Immature natural killer cell (primary cell): ENCODE measurements around the gene XCL1. TPM values are rescaled to one million over a fixed set of nuclear protein-coding genes. Genes with fewer than 3 reads are reported as not detected.

Source experiments
- DNase-seq, 3 donors: peaks; one replicate each; pipeline ENCODE4 v3.0.0; 2022; ENCODE audit warnings: mixed read lengths in 1 of 3
- H3K27ac Mint-ChIP-seq, 6 donors: one replicate each; pipeline ENCODE4 v1.8.0; 2020; ENCODE audit warnings: mixed read lengths in 6 of 6, mild to moderate bottlenecking in 5 of 6, inconsistent platforms in 4 of 6, moderate library complexity in 3 of 6
- H3K27me3 Mint-ChIP-seq, 3 donors: one replicate each; pipeline ENCODE4 v1.8.0; 2020 to 2021; ENCODE audit warnings: low read depth in 3 of 3, mild to moderate bottlenecking in 3 of 3, mixed read lengths in 3 of 3, moderate library complexity in 3 of 3, inconsistent platforms in 1 of 3
- H3K36me3 Mint-ChIP-seq, 3 donors: one replicate each; pipeline ENCODE4 v1.8.0; 2020; ENCODE audit warnings: mixed read lengths in 3 of 3, inconsistent platforms in 2 of 3, mild to moderate bottlenecking in 2 of 3
- H3K4me1 Mint-ChIP-seq, 2 donors: one replicate each; pipeline ENCODE4 v1.8.0; 2020; ENCODE audit warnings: inconsistent platforms in 2 of 2, mild to moderate bottlenecking in 2 of 2, mixed read lengths in 2 of 2, moderate library complexity in 1 of 2
- H3K4me3 Mint-ChIP-seq, 5 donors: one replicate each; pipeline ENCODE4 v1.8.0; 2020; ENCODE audit warnings: mild to moderate bottlenecking in 5 of 5, mixed read lengths in 5 of 5, inconsistent platforms in 3 of 5, moderate library complexity in 3 of 5
- H3K9me3 Mint-ChIP-seq, 6 donors: one replicate each; pipeline ENCODE4 v1.8.0; 2020; ENCODE audit warnings: mild to moderate bottlenecking in 6 of 6, mixed read lengths in 6 of 6, inconsistent platforms in 4 of 6, moderate library complexity in 3 of 6
- polyA plus RNA-seq, 3 donors: library from polyadenylated mRNA; unstranded; fragments of 300-500 nt; fragmentation: Illumina TruSeq; gene quantifications; one replicate each; pipeline ENCODE4 v1.2.3, GENCODE V29; 2021

The XCL1 gene
- polyA plus RNA-seq, 3 donors from 2014 or later, result 40.1 to 123 (median 59.8) TPM

DNA sequence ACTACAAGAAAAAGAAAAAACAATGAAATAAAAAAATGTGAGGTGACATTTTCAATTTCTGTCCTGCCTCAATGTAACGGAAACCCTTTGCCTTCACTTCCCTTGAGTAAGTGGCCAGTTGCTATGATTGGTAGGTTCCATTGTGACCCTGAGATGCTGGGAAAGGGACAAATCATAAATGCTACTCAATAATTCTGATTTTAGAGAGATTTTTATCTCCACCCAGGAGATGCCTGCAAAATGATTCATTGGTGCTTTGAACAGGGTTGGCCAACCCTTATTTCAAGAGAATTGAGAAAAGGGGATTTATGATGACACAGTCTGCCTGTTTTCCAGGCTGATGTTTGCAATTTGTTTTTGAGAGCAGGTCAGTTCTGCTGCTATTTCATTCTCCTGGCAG, 22.5 kb downstream of the XCL1 start:
- H3K4me3 Mint-ChIP-seq, result no peak overlapping the region
- H3K9me3 Mint-ChIP-seq, result no peaks in the 10 kb centered on the region
- no peak overlapping the region for H3K27ac Mint-ChIP-seq
- no peaks in the 10 kb centered on the region for H3K4me1 Mint-ChIP-seq
- H3K27me3 Mint-ChIP-seq, result peaks cover 0 to 5% (median 0%) of the 10 kb centered on the region in 3 donors
- no peaks in the 10 kb centered on the region for H3K36me3 Mint-ChIP-seq
- no peak for DNase-seq

DNA sequence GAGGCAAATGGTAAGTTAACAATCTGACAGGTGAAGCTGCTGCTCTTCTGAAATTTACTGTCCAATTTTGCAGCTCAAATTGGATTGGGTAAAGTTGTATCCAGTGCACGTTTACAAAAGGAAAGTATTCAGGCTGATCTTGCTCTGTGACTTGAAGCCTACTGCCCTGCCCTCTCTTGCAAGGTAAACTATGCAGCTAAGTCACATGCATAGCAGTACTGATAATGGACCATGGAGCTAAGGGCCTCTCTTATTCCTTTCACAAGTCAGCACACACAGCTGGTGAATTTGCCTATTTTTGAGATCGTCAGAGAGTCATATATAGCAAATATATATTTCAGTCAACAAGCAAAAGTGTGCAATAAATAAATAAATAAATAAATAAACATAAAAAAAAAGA, 23.2 kb downstream of the XCL1 start:
- Mint-ChIP-seq H3K4me1 (no peaks in the 10 kb centered on the region), H3K36me3 (no peaks in the 10 kb centered on the region), H3K4me3 (no peak overlapping the region), H3K27me3 (peaks cover 0 to 5% (median 0%) of the 10 kb centered on the region in 3 donors), H3K27ac (no peak overlapping the region), H3K9me3 (no peaks in the 10 kb centered on the region)
- DNase-seq, result no peak

DNA sequence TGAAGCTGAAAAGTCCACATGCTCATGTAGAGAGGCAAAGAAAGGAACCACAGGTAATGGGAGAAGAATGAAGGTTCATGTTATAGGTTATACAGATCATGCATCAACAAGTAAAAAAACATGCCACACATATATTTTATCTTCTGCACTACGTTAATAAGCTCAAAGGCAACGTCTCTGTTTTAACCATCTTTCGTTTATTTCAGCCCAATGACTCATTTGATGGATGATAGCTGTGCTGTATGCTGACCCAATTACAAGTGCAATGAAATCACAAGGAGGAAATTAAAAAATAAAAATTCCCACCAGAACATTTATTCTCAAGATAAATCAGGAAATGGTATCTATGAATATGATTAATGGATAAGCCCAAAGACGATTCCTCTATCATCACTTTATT, 24.6 kb downstream of the XCL1 start:
- Mint-ChIP-seq H3K36me3 (no peaks in the 10 kb centered on the region), H3K9me3 (no peaks in the 10 kb centered on the region), H3K4me3 (no peak overlapping the region), H3K27ac (no peak overlapping the region), H3K27me3 (peaks cover 0 to 5% (median 0%) of the 10 kb centered on the region in 3 donors), H3K4me1 (no peaks in the 10 kb centered on the region)
- no peak for DNase-seq

DNA sequence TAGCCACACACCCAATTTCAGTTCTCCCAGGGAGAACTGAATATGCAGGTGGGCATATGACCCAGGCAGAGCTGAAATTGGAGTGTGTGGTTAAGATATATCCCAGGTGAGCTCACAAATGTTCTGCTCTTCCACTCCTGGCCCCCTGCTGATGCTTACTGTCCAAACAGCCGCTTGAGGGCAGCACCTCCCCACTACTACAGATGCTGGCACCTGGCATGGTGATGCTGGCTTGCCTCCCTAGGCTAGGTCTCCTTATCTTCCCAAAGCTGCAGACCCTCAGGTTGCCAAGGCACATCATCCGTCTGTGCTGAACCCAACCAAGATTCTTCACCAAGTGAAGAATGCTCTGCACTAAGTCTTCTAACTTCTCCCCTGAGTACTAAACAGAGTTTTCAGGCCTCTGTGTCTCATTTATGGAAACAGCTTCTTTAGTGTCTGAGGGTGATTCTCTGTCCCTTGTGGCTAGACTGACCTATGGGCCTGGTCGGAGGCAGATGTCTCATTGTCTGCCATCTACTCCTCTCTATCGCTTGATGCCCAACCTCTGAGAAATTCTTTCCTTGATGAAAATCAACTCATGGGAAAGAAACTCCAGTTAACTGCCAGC, 27.2 kb downstream of the XCL1 start:
- peak; percentile 50 to 69 (median 64) for DNase-seq
- Mint-ChIP-seq H3K36me3 (no peaks in the 10 kb centered on the region), H3K27me3 (peaks cover 0 to 1% (median 0%) of the 10 kb centered on the region in 3 donors), H3K27ac (no peak overlapping the region), H3K9me3 (no peaks in the 10 kb centered on the region), H3K4me3 (no peak overlapping the region), H3K4me1 (no peaks in the 10 kb centered on the region)

DNA sequence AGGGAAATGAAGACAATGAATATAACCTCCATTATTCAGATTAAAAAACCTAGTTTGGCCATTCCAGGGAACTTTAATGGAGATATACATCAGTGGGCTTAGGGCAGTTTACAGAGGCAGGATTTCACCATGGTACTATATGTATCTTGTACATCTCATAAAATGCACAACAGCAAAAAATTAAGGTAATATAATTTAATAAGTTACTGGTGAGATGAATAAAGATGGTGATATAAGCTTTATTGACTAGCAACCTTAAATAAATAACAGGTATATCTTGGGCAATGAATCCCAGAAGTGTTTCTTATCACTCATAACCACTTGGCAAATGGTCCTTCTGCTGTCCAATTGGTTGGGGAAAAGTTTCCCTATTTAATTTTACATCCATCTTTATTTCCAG, 29.0 kb downstream of the XCL1 start:
- DNase-seq, result no peak
- Mint-ChIP-seq H3K4me3 (no peak overlapping the region), H3K27me3 (peaks cover 0 to 2% (median 1%) of the 10 kb centered on the region in 3 donors), H3K9me3 (no peaks in the 10 kb centered on the region), H3K27ac (no peak overlapping the region), H3K36me3 (no peaks in the 10 kb centered on the region), H3K4me1 (no peaks in the 10 kb centered on the region)

DNA sequence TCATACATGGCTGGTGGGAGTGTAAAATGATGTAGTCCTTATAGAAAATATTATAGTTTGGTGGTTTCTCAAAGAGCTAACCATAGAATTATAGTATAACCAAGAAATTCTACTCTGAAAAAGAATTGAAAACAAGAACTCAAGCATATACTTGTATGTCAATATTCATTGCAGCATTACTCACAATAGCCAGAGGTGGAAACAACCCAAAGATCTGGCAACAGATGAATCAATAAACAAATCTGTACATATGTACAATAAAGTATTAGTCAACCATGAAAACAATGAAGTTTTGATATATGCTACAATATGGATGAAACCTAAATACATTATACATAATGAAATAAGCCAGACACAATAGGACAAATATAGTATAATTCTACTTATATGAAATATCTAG, 29.7 kb downstream of the XCL1 start:
- no peaks in the 10 kb centered on the region for H3K9me3 Mint-ChIP-seq
- no peak for DNase-seq

DNA sequence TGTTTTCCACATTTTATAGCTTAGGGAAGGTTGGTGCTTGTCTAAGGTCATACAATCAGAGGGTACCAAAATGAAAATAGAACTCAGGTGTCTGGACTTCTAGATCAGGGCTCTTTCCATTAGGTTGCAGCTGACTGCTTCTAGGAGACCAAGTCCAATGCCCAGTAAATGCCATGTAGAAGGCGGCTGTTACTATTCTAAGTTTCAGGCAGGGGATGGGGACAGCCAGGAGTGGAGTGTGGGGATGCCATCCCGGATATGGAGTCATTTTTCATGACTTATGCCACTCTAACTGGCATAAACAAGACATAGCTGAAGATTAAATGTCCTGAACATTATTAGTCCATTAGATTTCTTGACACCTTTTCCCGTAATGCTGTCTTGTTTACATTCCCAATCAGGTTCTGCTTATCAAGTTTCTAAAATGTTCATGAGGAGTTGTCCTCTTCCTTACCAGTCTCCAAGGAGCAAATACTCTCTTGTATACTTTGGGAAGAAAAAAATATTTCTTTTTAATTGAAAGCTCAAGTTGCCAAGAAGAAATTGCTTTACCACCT, 31.5 kb downstream of the XCL1 start:
- no peak overlapping the region for H3K27ac Mint-ChIP-seq
- H3K9me3 Mint-ChIP-seq, result no peaks in the 10 kb centered on the region
- no peaks in the 10 kb centered on the region for H3K36me3 Mint-ChIP-seq
- no peak overlapping the region for H3K4me3 Mint-ChIP-seq
- no peaks in the 10 kb centered on the region for H3K4me1 Mint-ChIP-seq
- DNase-seq, result no peak
- peaks cover 0 to 2% (median 1%) of the 10 kb centered on the region in 3 donors for H3K27me3 Mint-ChIP-seq

More for the DNA sequence above, 29.7 kb downstream of the XCL1 start:
- Mint-ChIP-seq H3K4me3 (no peak overlapping the region), H3K4me1 (no peaks in the 10 kb centered on the region), H3K36me3 (no peaks in the 10 kb centered on the region), H3K27me3 (peaks cover 0 to 2% (median 1%) of the 10 kb centered on the region in 3 donors), H3K27ac (no peak overlapping the region)

DNA sequence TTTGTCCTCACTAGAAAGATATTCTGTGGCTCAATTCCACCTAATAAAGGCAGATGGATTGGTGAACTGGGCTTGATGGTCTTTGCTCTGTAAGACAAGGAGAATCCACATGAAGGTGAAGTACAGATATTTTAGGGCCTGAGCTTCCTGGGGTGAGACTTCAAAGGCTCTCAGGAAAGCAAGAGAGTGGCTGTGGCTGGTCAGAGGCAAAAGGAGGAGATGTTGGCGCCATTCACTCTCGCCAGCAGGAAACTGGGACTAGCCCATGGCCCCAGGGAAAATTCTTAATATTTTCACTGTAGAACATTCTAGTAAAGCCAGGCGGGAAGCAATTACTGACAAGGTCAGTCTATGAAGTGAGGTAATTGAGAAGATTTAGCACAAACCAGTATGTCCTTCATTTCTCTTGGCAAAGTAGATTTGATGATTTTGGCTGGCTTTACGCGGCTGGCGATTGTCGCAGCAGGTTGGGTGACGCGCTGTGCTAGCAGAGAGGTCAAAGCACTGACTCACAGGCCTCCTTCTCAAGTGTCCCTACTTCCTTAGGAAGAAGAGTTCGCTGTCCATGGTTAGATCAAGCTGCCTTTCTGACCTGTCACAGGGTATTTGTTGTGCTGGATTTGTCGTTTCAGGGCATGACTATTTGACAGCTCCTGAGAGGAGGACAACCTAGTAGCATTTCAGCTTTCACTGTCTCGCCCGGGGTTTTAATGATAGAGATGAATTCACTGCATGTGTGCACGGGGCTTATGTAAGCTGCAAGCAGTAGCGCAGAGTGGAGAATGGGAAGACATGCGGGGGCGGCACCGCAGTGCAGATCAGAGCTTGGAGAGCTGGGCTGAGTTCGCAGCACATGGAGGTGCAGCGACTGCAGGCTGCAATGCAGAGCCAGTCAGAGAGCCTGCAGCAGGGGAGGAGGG, 32.7 kb downstream of the XCL1 start:
- no peaks in the 10 kb centered on the region for H3K36me3 Mint-ChIP-seq
- H3K27ac Mint-ChIP-seq, result no peak overlapping the region
- no peaks in the 10 kb centered on the region for H3K4me1 Mint-ChIP-seq
- peaks cover 2 to 7% (median 7%) of the 10 kb centered on the region in 3 donors for H3K27me3 Mint-ChIP-seq
- no peak for DNase-seq
- H3K4me3 Mint-ChIP-seq, result no peak overlapping the region
- no peaks in the 10 kb centered on the region for H3K9me3 Mint-ChIP-seq

DNA sequence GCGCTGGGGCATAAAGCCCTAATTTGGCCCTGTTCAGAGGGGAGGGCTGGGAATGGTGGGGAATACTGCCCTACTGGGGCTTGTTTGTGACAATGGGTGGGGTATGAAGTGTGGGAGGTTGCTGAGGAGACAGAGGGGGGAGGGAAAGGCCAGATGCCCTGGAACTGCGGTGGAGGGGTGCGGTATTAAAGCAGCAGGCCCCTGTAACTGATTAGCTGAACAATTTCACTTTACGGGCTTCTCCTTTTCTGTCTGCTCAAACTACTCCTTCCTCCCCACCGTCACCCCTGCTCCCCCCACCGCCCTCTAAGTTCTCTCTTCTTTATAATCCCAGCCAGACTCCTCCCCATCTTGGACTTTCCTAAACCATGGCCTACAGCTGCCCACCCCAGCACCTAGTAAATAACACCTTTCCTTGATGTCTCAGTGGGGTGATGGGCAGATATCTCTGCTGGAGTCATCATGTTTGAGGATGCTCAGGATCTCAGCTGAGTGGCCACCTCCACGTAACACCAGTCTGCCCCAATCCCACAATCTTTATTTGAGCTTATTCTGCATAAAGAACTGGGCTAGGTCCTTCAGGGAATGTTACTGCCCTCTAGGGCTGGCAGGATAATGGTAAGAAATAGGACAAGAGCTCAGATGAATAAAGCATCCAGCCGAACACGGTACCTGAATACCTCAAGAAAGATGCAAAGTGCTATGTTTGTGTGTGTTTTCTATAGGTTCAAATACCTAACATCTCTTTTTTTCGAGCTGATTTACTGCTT, 33.5 kb downstream of the XCL1 start:
- Mint-ChIP-seq H3K27ac (no peak overlapping the region), H3K36me3 (no peaks in the 10 kb centered on the region), H3K9me3 (no peaks in the 10 kb centered on the region), H3K4me1 (no peaks in the 10 kb centered on the region), H3K27me3 (peaks cover 3 to 7% (median 7%) of the 10 kb centered on the region in 3 donors), H3K4me3 (no peak overlapping the region)
- DNase-seq, result no peak

DNA sequence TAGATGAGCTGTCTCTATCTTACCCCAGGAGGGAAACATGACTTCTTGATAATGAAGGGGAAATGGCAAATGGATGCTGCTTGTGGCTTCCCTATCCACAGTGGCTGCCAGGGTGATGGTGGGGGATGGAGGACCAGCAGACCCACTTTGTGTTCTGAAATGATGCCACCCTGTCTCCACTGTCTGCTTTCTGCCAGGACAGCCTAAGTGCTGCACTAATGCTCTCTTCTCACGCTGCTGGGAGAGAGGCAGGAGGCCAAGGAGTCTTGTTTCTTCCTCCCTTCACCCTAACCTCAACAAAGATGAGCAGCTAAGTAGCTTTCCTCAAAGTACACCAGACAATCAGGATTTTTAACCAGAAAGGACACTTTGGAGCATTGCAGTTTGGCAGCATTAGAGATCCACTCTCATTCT, 36.6 kb downstream of the XCL1 start:
- no peak overlapping the region for H3K4me3 Mint-ChIP-seq
- H3K36me3 Mint-ChIP-seq, result no peaks in the 10 kb centered on the region
- H3K9me3 Mint-ChIP-seq, result no peaks in the 10 kb centered on the region

DNA sequence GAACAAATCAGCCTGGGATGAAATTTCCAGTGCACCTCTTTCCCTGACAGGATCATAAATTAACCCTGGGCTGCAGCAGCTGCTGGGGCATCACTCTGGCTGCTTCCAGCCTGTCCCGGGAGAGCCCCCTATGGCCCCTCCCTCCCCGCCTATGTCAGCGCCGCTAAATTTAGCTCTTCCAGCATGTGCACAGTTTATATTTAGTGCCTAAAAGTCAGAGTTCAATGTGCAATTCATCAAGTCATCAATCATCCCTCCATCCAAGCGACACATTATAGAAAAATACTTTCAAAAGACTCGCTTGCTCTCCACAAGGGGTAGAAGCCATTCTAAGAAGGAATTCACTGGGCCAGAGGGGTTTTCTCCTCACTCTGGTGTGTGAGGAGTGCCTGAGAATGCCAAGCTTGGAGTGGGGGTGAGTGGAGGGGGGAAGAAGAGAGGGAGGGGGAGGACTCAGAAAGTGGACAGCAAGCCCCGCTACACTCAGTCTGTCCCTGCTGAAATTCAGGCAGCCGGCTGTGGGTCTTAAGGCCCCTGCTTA, 37.4 kb downstream of the XCL1 start:
- Mint-ChIP-seq H3K4me3 (no peak overlapping the region), H3K4me1 (no peaks in the 10 kb centered on the region), H3K36me3 (no peaks in the 10 kb centered on the region), H3K27ac (no peak overlapping the region), H3K9me3 (no peaks in the 10 kb centered on the region), H3K27me3 (peaks cover 6 to 7% (median 7%) of the 10 kb centered on the region in 3 donors)
- DNase-seq, result no peak

More for the DNA sequence above, 36.6 kb downstream of the XCL1 start:
- DNase-seq, result no peak
- H3K27me3 Mint-ChIP-seq, result peaks cover 6 to 7% (median 7%) of the 10 kb centered on the region in 3 donors
- no peaks in the 10 kb centered on the region for H3K4me1 Mint-ChIP-seq
- peak overlapping the region in 1 of 6 donors; percentile 1 for H3K27ac Mint-ChIP-seq

DNA sequence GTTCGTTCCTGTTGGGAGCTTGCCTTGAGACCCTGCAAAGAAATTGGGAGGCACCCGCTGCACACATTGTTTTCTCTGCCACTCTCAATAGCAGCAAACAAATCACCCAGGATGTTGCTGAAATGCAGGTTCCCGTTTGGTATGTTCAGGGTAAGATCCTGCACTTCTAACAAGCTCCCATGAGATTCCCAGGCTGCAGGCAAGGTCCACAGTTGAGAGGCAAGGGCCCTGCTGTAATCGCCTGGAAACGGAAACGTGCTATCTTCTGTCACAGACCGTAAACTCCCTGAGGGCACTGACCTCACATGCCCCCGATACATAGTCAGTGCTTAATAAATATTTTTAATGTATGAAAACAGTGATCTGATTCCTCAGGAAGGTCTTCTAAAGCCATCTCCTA, 37.8 kb downstream of the XCL1 start:
- peaks cover 6 to 7% (median 6%) of the 10 kb centered on the region in 3 donors for H3K27me3 Mint-ChIP-seq
- no peaks in the 10 kb centered on the region for H3K36me3 Mint-ChIP-seq
- no peak for DNase-seq
- no peak overlapping the region for H3K4me3 Mint-ChIP-seq
- no peaks in the 10 kb centered on the region for H3K4me1 Mint-ChIP-seq
- no peaks in the 10 kb centered on the region for H3K9me3 Mint-ChIP-seq
- no peak overlapping the region for H3K27ac Mint-ChIP-seq

DNA sequence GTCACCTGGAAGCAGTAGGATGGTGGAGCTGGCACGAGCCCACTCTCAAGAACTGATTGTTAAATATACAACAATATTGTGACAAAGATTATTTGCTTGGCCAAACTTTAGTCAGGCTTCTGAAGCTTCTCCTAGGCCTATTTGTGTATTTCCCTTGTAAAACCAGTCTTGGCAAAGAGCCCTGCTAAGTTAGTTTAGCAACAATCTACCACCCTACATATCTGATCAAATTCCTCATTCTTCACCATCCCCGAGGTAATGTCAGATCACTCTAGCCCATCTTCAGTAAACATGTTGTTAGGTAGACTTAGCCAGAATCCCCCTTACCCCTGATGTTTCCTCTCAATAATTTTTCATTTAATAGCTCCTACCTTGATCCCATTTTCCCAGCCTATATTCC, 39.6 kb downstream of the XCL1 start:
- DNase-seq, result no peak
- no peaks in the 10 kb centered on the region for H3K4me1 Mint-ChIP-seq
- H3K4me3 Mint-ChIP-seq, result no peak overlapping the region
- no peak overlapping the region for H3K27ac Mint-ChIP-seq
- no peaks in the 10 kb centered on the region for H3K9me3 Mint-ChIP-seq
- no peaks in the 10 kb centered on the region for H3K36me3 Mint-ChIP-seq
- peaks cover 5 to 7% (median 6%) of the 10 kb centered on the region in 3 donors for H3K27me3 Mint-ChIP-seq
